Kidney epithelial cell (primary cell): ENCODE measurements around the gene PTGES3L. TPM values are rescaled to one million over a fixed set of nuclear protein-coding genes. Genes with fewer than 3 reads are reported as not detected.
"Not testable (repeated sequence)": the region's sequence is repeated elsewhere in the genome, so short reads cannot be mapped to it uniquely, and the experiment has no call there.

Experiments used
- DNase-seq: peaks from one replicate; pipeline ENCODE4 v3.0.0-alpha.2; 2010; ENCODE audit warnings: low read depth
- H3K27me3 ChIP-seq: 2 replicates; pipeline ENCODE4 v1.6.0; 2011; ENCODE audit warnings: low read length; ENCODE audit not compliant: control insufficient read depth, insufficient read depth
- H3K36me3 ChIP-seq: 2 replicates; pipeline ENCODE4 v1.5.1; 2011; ENCODE audit warnings: low read length; ENCODE audit not compliant: control insufficient read depth, insufficient read depth
- H3K4me3 ChIP-seq: 2 replicates; pipeline ENCODE4 v1.5.1; 2011; ENCODE audit warnings: low read depth, mild to moderate bottlenecking, control low read depth, low read length
- total RNA-seq: library from RNA; depleted of rRNA; stranded (reverse); fragments of >200 nt; gene quantifications from 2 replicates; pipeline ENCODE4 v1.2.3, GENCODE V29; 2015
- TF ChIP-seq, protein P1 (sequence below): IDR thresholded peaks from 2 replicates; pipeline ENCODE4 v1.5.1; 2011; ENCODE audit warnings: mild to moderate bottlenecking, moderate library complexity, low read length, control low read depth, inconsistent platforms; ENCODE audit not compliant: insufficient read depth, poor library complexity, severe bottlenecking

Gene PTGES3L
- total RNA-seq, 1 donor from 2014 or later = 1.2 TPM

DNA sequence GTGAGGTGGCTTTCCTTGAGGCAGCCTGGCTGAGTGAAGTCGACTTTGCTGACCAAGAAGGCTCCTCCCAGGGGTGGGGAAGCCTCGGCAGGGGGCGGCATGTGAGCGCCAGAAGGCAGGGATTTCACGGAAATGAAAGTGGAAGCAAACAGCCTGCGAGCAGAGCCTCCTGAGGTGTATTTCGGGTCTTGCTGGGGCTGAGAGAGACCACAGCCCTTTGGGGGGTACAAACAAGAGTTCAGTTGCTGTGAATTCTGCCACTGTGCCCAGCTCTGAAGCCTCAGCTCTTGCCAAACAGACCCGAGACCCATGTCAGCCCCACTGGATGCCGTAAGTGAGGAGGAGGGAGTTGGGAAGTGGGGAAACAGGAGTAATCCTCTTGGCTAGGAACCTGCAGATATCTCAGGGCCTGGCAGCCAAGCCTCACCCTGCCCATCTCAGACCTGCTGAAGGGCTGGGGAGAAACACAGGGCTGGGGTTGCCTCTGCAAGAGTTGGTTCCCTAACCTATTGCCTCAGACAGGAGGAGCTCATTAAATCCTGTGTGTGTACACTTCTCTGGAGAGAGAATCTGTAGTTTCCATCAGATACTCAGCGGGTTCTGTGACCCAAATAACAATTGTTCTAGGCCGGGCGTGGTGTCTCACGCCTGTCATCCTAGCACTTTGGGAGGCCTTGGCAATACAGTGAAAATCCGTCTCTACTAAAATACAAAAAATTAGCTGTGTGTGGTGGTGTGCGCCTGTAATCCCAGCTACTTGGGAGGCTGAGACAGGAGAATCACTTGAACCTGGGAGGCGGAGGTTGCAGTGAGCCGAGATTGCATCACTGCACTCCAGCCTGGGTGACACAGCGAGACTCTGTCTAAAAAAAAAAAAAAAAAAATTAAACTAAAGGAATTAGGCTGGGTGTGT is 27.0 kb upstream of the PTGES3L start, which contains the start of gene IFI35:
Gene IFI35 (plus strand): TSS at position 146 of the 913 bp plus-strand sequence. CDS start 164 bp downstream, at position 310.
- TF ChIP-seq, protein P1, sequence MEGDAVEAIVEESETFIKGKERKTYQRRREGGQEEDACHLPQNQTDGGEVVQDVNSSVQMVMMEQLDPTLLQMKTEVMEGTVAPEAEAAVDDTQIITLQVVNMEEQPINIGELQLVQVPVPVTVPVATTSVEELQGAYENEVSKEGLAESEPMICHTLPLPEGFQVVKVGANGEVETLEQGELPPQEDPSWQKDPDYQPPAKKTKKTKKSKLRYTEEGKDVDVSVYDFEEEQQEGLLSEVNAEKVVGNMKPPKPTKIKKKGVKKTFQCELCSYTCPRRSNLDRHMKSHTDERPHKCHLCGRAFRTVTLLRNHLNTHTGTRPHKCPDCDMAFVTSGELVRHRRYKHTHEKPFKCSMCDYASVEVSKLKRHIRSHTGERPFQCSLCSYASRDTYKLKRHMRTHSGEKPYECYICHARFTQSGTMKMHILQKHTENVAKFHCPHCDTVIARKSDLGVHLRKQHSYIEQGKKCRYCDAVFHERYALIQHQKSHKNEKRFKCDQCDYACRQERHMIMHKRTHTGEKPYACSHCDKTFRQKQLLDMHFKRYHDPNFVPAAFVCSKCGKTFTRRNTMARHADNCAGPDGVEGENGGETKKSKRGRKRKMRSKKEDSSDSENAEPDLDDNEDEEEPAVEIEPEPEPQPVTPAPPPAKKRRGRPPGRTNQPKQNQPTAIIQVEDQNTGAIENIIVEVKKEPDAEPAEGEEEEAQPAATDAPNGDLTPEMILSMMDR = peak; percentile 45
- Histone ChIP-seq H3K4me3 (peak within 1 kb of the TSS; percentile 73), H3K36me3 (no peaks in the 10 kb centered on the region), H3K27me3 (no peaks in the 10 kb centered on the region)
- DNase-seq = peak; percentile 56

- Histone ChIP-seq H3K36me3 (peaks cover 2% of the 10 kb centered on the region), H3K4me3 (no peak overlapping the region), H3K27me3 (no peaks in the 10 kb centered on the region)
- no peak for DNase-seq
- TF ChIP-seq, protein P1 = no peak
Observed at GRCh38 chr17:43003542-43004172, 23.8 kb upstream of the PTGES3L start.

- H3K36me3 ChIP-seq, DNase-seq, H3K4me3 ChIP-seq, H3K27me3 ChIP-seq: not testable (repeated sequence)
Observed at GRCh38 chr17:43000894-43001293, 21.0 kb upstream of the PTGES3L start.

GRCh38 chr17:42999003-42999525 is 19.2 kb upstream of the PTGES3L start:
- no peak for DNase-seq
- TF ChIP-seq, protein P1 = no peak
- H3K36me3 ChIP-seq = peaks cover 4% of the 10 kb centered on the region
- peak overlapping the region; percentile 86 for H3K4me3 ChIP-seq
- no peaks in the 10 kb centered on the region for H3K27me3 ChIP-seq

GRCh38 chr17:42997984-42998938 is 18.4 kb upstream of the PTGES3L start, which contains the start of gene RPL27:
Gene RPL27, plus strand, starts transcription at chr17:42998419. Its CDS starts 332 bp downstream, at chr17:42998751.
- Histone ChIP-seq H3K4me3 (peak within 1 kb of the TSS; percentile 86), H3K36me3 (peaks cover 5% of the 10 kb centered on the region), H3K27me3 (no peaks in the 10 kb centered on the region)
- TF ChIP-seq, protein P1 = peak; percentile 64
- DNase-seq = peak; percentile 100
